Prostate gland (tissue), 2 donors: ENCODE results near the gene REEP3.

Experiments
- POLR2A ChIP-seq: fragments of 450-650 bp; IDR thresholded peaks from one replicate; pipeline ENCODE4 v1.6.1; 2016; ENCODE audit warnings: antibody characterized with exemption, mild to moderate bottlenecking
- POLR2AphosphoS5 ChIP-seq: sonication (generic); formaldehyde crosslinking; IDR thresholded peaks from one replicate; pipeline ENCODE4 v1.6.1; 2017; ENCODE audit warnings: antibody characterized with exemption
- TF ChIP-seq, protein P1 (sequence below), 4 experiments: fragments of 200-600 bp in 2 of 4; fragments of 450-650 bp in 2 of 4; sonication (generic) in 2 of 4; IDR thresholded peaks; 1 replicate in 3 of 4; 2 replicates in 1 of 4; pipeline ENCODE4 v1.5.1; 2016 to 2019; ENCODE audit warnings: antibody characterized with exemption in 4 of 4, mild to moderate bottlenecking in 2 of 4, moderate library complexity in 2 of 4

DNA sequence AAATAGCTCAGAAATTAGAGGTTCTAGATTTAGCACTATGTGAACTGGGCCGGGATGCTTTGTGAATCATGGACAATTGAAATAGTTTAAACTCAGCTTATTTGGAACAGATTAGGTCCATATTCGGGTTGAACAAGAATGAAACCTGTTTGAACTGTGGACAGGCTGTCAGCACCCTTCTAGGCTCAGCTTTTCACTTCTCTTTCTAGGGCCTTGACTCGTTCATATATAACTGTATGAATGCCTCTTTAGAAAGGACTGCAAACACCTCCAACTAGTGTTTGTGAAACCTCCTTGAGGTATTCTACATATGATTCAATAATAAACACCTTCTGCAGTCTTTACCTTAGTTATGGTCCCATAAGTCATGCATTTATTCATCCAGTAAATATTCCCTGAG lies 115.6 kb downstream of the REEP3 start:
- TF ChIP-seq, protein P1, sequence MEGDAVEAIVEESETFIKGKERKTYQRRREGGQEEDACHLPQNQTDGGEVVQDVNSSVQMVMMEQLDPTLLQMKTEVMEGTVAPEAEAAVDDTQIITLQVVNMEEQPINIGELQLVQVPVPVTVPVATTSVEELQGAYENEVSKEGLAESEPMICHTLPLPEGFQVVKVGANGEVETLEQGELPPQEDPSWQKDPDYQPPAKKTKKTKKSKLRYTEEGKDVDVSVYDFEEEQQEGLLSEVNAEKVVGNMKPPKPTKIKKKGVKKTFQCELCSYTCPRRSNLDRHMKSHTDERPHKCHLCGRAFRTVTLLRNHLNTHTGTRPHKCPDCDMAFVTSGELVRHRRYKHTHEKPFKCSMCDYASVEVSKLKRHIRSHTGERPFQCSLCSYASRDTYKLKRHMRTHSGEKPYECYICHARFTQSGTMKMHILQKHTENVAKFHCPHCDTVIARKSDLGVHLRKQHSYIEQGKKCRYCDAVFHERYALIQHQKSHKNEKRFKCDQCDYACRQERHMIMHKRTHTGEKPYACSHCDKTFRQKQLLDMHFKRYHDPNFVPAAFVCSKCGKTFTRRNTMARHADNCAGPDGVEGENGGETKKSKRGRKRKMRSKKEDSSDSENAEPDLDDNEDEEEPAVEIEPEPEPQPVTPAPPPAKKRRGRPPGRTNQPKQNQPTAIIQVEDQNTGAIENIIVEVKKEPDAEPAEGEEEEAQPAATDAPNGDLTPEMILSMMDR (IDR thresholded peaks at IDR 0.05): no peak
- no peak for TF ChIP-seq POLR2A
- no peak for TF ChIP-seq POLR2AphosphoS5
